Stimulated activated CD4-positive, alpha-beta T cell treated with anti-CD3 and anti-CD28 coated beads, Interleukin-2, amount 100 ng/mL, for 24 hours (primary cell): ENCODE measurements around the gene DOCK11.
A peak's percentile ranks its signal among the peaks of the same experiment; 100 is the strongest.

ENCODE experiments used
- DNase-seq, 2 donors: peaks; one replicate each; pipeline ENCODE4 v3.0.0-alpha.2; 2020

Gene DOCK11

DNA sequence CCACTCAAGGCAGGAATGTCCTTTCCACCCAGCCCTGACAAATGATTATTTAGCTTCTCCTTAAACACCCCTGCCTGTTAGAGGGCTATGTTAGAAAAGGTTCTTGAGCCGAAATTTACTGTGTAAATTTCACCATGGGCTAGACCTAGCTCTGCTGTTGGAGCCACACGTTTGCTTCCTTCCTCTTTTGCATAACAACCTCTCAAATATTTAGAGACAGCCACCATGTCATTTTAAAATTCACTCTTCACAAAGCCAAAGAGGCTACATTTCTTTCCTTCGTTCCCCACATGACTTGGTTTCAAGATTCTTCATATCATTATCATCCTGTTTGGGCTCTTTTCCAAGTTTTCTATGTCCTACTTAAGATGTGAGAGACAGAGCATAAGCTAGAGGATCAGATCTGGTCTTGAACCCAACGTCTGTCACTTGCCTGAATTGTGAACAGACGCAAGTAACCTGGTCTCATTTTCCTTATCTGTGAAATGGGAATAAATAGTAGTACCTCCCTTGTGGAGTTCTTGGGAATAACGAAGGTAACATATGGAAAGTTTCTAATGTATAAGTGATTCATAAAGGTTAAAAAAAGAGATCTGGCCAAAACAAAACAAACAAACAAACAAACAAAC, 6.7 kb downstream of the DOCK11 start:
- DNase-seq, result no peak

DNA sequence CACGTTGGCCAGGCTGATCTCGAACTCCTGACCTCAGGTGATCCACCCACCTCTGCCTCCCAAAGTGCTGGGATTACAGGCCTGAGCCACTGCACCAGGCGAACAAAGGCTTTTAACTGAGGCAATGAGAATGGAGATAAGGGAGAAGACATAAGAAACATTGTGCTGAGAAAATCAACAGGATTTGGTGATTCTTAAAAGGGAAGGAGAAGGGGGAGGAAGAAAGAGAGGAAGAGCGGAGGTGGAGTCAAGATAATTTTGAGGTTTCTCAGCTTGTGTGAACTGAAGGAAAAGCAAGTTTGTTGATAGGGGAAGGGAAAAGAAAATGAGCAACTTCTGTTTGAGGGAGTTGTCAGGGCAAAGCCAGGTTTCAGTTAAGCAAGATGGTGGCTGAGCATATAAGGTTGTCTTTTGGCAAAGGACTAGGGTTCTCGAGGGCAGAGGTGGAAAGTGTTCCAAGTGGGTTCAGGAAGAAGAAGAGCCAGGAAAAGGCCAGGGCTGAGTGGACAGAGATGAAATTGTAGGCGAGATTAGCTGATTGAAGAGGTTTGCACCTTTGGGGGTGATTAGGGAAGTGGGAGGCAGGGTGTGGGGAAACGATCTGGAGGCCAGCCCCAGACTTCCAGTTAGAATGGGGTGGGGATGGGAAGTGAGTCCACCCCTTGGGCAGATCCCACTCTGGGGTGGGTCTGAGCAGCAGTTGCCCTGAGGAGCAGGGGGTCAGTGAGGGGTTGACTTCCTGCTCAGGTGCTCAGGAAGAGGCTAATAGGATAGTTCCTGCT, 7.8 kb downstream of the DOCK11 start:
- DNase-seq, result no peak

DNA sequence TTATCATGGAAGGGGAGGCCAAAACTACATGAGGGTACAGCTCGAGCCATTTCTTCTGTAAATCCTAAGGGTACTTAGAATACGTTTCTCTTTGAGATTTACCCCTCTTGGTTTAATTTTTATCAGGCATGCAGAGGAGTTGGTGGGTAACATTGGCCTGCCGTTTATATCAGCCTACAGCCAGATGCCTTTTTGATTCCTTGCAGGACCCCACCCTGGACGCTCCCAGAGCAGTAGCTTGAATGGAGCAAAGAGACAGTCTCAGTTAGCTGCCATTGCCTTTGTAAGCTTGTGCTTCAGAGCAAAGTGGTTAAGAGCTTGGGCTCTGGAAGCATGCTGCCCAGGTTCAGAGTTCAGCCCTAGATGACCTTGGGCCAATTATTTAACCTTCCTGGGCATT, 9.0 kb downstream of the DOCK11 start:
- no peak for DNase-seq

DNA sequence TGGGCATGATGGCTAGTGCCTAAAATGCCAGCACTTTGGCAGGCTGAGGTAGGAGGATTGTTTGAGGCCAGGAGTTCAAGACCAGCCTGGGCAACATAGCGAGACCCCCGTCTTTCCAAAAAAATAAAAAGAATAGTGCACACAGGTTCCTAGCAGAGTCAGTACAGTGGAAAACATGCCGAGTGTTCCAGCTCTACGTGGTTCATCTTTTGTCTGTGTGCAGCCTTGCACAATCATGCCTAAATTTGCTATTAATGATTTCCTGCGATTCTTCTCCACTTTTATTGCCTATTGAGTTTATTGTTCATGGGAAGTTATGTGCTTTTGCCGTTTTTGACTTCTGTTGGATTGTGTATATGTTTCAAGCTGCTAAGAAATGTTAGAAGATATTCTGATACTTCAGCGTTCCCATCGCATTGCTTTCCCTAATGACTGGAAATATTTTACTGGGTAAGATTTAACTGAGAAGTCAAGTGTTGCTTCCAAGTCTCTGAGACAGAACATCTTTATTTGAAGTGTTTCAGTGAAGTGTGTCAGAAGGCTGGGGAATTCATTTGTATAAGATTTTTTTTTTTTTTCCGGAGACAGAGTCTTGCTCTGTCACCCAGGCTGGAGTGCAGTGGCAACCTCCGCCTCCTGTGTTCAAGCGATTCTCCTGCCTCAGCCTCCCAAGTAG, 11.3 kb downstream of the DOCK11 start:
- DNase-seq, result no peak

DNA sequence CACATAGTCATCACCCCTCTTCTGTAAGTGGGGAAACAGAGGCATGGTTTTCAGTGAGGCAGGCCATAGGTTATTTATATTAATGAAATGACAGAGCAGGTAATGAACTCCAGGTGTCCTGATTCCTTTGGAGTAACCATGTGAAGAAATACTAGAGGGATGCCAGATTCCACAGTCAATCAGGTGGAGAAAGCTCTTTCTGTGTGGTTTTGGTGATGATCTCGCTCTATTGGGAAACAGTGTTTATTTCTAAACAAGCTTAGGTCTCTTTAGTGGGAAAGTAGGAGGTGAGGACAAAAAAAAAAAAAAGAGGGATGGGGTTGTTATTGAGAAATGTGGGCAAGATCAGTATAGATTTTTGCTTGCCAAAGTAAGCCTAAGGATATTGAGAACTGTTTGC, 12.2 kb downstream of the DOCK11 start:
- no peak for DNase-seq

DNA sequence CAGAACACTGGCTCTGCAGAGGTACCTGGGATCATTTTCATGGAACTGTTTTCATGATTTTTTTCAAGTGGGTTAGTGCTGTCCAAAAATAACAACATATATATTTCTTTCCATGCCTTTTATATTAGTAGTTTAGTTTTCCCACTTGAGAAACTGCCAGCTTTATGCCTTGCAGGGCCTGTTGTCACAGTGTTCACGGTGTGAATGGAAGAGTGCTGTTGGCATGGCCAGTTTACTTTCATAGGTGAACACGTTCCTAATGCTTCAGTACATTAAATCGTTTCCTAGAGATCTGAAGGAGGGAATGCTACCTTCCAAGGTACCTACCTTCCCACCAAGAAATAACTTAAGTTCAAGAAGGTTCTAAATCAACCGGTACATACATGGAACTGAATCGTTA, 12.6 kb downstream of the DOCK11 start:
- DNase-seq, result no peak

DNA sequence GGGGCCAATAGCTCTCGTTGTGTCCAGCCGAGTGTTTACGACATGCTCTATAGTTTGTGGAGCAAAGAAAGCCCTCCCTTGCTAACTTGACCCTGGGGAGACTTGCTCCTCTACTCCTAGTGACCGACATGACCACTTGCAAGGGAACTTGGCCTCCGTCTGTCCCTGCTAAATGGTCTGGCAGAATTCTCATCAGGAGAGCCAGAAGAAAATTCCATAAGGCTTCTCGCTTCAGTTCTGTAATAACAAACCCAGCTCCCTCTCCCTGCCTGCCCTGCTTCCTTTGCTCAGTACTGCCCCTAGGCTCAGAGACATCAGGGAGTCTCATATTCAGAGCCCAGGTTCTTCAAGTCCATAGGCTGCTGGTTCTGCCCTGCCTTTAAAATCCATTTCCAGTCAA, 13.0 kb downstream of the DOCK11 start:
- no peak for DNase-seq

DNA sequence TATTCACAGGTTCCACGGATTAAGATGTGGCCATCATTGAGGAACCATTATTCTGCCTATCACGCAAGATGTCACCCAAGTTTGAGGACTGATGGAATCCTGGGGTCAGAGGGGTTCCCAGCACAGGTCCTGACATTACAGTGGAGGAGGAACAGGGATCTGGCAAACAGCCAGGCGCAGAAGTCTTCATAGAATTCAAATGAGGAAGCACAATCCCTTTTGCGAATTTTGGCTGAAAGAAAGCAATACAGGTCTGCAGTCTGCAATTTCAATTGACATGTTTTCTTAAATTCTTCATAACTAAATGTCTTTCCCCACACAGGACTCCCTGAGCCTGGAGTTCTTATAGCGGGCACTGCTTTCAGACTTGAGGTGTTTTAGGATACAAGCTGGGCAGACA, 14.5 kb downstream of the DOCK11 start:
- DNase-seq, result no peak

DNA sequence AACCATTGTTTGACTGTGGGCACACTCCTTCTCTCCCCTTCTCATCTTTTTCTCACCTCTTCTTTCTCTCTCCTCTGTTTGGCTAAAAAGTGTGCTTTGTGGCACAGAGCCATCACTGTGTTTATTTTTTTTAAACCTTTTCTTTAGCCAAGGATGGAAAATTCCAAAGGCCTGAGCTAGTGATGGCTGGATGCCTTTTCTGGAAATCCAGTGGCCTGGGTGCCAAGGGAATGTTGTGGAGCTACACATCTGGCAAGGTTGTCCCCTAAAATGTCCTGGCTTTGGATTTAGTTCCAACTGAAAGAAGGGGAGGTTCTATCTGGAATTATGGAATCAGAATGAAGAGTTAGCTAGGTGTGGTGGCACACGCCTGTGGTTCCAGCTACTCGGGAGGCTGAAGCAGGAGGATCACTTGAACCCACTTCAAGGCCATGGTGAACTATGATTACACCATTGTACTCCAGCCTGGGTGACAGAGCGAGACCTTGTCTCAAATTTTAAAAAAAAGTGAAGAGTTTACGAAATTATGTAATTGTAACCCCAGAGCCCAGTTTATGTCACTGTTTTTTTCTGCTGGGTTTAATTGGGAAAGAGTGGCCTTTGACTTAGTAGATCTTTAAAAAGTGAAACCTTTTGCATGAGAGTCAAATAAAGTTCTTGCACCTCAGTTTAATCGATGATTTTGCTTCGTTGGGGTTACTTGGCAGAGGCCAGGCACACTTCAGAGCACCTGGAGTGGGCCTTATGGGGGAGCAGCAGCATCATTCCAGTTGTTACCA, 17.7 kb downstream of the DOCK11 start:
- no peak for DNase-seq

DNA sequence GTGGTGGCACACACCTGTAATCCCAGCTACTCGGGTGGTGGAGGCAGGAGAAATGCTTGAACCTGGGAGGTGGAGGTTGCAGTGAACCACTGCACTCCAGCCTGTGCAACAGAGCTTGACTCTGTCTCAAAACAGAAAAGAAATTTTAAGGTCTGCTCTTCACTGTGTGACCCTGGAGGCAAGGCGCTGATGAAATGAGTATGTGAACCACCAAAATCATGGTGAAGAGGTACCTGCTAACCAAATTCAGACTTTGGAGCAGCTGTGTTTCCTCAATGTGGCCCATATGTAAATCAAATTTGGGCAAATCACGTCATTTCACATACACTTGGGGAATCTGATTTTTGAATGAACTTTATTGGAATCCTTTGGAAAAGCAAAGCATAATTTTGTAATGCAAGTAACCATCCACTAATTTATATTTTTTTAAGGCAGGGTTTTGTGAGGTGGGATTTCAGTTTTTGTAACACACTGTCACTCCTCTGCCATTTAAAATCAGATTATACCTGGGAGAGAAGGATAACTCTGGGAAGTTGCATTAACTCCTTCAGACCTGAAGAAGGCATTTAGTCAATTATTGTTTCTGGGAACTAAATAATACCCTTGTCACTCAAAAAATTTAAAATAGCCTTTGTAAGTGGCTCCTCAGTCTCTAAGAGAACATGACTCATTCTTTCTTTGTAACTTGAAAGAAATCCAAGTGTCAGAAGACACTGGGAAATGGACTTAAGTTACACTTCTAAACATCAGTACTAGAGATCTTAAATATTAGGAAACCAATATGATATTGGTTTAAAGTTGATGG, 24.0 kb downstream of the DOCK11 start:
- no peak for DNase-seq

DNA sequence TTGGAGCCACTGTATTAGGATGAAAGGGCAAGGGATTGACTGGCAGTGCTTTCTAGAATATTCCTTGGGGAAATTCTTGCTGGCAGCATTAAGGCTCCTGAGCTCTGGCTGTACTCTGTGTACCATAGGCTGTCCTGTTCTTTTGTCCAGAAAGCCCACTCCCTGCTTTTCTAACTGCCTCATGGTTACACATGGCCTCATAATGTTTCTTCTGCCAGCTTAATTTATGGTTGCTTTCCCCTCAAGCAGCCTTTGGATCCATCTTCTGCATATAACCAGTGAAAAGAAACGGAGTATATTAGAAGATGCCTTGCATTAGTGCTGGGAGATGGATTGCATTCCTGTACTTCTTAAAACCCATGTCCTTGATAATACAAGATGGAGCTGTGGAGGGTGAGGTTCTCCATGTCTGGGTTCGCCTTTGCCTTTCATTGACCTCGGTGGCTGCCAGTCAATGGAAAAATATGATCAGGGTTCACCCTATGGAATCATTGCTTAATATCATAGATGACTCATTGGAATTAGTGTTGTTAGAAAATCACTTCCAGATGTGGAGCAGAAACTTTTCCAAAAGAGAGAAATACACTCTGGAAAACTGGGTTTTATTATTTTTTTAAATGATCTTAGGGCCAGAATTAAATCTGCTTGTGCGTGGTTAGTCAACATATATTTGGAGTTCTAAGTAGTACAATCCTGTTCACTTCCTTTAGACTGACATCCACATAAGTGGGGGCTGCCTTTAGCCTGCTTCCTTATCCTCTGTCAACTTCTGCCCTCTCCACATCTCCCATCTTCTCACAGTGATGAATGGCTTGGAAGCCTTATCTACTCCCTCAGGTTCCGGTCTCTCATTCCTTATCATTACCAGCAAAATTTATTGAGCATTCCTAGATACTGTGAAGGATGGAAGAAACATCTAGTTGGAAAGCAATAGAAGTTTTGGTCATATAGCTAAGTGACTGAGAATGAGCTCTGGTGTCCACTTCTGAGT, 24.9 kb downstream of the DOCK11 start:
- no peak for DNase-seq

DNA sequence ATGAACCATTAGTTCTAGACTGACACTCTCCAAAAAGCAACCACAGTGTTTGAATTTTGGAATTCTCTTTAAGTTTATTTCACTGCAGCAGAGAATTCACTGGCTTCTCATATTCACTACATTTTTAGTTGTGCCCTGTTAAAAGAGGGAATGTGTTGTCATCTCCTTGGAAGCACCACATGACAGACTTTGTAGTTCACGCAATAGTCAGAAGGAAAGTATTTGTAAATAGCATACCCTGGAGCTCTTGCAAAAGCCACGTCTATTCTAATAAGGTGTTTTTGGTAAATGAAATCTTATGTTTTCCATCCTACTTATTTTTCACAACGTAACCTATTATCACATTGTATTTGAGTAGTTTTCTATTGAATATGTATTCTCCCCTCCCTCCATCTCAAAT, 25.8 kb downstream of the DOCK11 start:
- no peak for DNase-seq

DNA sequence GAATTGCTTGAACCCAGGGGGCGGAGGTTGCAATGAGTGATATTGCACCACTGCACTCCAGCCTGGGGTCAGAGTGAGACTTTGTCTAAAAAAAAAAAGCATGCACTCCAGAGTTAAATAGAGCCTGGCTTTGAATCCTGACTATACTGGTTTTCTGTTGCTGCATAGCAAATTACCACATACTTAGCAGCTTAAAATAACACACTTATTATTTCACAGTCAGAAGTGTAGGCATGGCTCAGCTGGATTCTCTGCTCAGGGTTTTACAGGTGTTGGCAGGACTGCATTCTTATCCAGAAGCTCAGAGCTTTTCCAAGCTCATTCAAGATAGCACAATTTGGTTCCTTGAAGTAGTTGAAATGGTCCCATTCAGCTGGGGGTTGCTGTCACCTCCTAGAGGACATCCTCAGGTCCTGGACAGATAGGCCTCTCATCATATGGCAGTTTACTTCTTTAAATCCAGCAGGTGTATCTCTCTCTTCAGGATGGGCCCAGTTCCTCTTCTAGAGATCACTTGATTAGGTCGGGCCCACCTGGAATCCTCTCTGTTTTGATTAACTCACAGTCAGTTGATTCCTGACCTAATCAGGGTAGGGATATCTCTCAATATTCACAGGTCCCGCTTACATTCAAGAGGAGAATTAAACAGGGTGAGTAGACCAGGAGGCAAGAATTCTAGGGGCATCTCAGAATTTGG, 26.8 kb downstream of the DOCK11 start:
- DNase-seq, result no peak

DNA sequence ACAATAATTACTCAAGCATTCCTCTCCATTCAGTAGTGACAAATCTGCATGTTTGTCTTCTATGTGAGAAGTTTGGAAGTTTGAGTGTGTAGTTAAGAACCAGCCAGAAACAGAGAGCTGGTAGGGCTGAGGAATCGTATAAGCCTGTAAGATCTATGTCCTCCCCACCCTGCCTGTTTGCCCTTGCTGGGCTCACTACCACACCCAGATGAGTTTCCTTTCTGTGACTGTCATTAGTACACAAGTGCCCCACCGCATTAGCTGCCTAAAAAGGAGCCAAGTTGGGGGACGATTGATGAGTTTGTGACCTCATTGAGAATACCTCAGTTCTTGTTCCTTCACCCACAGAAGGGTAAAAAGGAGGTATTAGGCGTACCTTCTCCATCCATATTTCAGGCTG, 28.3 kb downstream of the DOCK11 start:
- DNase-seq, result peak in 1 of 2 donors; percentile 21

DNA sequence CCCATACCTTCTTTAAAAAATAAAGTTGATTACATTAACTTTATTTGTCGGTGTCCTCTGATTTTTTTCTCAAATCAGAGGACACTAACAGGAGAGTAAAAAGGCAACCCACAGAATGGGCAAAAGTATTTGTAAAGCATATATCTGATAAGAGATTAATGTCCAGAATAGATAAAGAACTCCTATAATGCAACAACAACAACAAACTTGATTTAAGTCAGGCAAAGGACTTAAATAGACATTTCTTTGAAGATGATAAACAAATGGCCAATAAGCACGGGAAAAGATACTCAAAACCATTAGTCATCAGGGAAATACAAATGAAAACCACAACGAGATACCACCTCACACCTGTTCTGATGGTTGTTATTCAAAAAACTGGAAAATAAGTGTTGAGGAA, 28.7 kb downstream of the DOCK11 start:
- DNase-seq, result no peak

DNA sequence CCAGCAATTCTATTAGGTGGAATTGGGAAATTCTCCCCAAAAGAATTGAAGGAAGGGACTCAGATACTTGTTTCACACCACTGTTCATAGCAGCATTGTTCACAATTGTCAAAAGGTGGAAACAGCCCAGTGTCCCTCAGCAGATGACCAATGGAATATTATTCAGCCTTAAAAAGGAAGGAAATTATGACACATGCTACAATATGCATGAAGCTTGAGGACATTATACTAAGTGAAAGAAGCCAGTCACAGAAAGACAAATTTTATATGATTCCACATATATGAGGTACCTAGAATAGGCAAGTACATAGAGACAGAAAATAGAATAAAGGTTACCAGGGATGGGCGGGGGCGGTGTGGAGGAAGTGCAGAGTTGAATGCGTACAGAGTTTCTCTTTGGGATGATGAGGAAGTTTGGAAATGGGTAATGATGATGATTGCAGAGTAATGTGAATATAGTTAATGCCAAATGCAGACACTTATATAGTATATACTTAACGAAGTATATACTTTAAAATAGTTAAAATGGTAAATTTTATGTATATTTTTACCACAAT, 29.6 kb downstream of the DOCK11 start:
- no peak for DNase-seq

DNA sequence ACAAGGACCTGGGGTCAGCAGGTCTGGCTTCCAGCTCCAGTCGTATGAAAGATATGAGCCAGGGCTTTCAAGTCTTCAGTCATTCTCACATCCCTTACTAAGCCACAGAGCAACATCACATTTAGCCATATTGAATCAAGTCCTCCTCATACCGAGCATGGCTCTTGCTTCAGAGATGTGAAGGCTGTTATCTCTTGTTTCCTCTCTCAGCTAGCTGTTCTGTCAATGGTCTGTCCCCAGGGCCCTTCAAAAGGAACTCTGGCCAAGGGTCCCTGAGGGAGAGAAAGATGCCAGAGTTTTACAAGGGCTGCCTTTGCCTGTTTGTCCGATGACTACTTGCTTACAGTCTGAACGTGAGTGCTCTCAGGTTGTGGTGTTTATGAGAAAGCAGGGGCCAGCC, 30.5 kb downstream of the DOCK11 start:
- DNase-seq, result no peak

DNA sequence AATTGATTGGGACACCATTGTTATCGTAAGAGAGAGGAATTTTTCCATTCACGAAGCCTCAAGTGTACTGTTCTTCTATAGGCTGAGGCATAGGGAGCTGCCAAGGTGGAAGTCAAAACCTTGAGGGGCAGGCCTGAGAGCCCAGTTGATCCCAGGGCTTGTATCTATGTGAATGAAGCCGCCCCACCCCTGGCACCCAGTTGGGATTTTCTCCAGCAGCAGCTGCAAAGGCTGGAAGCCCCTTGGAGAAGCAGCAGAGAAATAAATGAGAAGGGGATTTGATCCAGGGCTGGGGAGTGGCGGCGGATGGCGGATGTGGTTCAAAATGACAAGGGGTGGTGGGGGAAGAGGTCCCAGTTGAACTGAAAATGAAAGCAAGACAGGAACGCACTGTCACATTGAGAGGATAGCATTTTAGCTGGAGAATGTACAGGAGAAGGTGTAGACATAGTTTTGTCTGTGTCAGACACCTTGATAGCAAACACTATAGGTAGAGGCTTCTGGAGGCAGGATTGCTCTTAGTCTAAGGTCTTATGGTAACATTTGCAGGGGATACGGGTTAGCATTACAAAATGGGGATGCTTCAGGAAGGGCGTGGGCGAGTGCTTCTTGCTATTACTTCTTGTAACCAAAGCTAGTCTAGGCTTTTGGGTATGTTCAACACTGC, 32.6 kb downstream of the DOCK11 start:
- DNase-seq, result peak; percentile 52 to 54

DNA sequence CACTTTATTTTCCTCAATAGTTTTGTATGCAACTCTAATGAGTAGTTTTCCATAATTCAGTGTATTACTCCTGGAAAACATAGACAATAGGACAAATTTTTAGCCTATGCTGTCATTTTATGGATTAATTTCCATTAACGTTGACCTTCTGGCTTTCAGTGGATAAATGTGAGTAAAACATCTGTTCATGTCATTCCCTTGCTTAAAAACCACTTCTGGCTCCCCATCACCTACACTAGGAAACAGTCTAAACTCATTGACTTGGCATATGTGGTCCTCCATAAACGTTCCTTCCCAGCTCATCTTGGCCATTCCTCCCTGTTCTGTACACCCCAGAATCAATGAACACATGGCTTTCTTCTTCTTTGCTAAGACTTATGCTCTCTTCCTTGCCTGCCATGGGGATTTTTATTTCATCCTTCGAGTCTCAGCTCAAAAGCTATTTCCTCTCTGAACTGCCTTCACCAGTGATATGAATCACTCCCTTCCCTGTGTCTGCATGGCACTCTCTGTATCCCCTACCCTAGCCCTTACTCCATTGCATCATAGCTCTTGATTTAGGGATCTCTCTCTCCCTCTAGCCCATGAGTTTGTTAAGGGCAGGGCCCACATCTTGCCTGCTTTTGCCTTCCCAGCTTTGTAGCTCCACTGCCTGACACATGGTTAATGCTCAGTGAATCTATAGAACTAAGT, 34.8 kb downstream of the DOCK11 start:
- DNase-seq, result no peak
